PC-3 (cell line): ENCODE results near the gene BMP5.

ENCODE experiments used
- EZH2 ChIP-seq: fragments of 300-600 bp; sonication (generic); IDR thresholded peaks from one replicate; pipeline ENCODE4 v1.6.1; 2017; ENCODE audit warnings: antibody characterized with exemption, mild to moderate bottlenecking, low read length; ENCODE audit not compliant: unreplicated experiment
- TF ChIP-seq, protein P1 (sequence below): fragments of 300-600 bp; sonication (generic); conservative IDR thresholded peaks from 2 replicates; pipeline ENCODE4 v1.5.1; 2017; ENCODE audit warnings: antibody characterized with exemption, low read depth, mild to moderate bottlenecking, low read length

DNA sequence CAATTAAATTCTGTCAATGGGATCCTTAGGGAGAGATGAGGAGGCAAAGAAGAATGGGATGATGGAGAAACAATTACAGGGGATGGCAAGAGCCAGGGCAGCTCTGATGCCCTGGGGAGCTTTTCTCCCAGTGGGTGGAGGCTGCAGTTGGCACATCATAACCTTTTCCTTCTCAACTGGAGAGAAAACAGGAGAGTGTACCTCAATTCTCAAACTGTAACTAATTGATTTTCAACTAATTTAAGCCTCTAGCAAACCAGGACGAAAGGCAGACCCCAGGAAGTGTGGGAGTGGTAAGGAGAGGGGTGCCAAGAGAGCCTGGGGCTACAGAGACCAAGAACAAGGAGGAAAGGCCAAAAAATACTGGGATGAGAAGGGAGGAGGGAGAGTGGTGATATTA lies 5.7 kb downstream of the BMP5 start:
- TF ChIP-seq EZH2 = no peak
- TF ChIP-seq, protein P1, sequence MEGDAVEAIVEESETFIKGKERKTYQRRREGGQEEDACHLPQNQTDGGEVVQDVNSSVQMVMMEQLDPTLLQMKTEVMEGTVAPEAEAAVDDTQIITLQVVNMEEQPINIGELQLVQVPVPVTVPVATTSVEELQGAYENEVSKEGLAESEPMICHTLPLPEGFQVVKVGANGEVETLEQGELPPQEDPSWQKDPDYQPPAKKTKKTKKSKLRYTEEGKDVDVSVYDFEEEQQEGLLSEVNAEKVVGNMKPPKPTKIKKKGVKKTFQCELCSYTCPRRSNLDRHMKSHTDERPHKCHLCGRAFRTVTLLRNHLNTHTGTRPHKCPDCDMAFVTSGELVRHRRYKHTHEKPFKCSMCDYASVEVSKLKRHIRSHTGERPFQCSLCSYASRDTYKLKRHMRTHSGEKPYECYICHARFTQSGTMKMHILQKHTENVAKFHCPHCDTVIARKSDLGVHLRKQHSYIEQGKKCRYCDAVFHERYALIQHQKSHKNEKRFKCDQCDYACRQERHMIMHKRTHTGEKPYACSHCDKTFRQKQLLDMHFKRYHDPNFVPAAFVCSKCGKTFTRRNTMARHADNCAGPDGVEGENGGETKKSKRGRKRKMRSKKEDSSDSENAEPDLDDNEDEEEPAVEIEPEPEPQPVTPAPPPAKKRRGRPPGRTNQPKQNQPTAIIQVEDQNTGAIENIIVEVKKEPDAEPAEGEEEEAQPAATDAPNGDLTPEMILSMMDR = no peak
